MM.1S (cell line): ENCODE results near the gene SCAPER.

Experiments
- DNase-seq: peaks from one replicate; pipeline ENCODE4 v3.0.0-alpha.2; 2015
- H2AFZ ChIP-seq: fragments of 300-600 bp; sonication (generic); 2 replicates; pipeline ENCODE4 v1.6.0; 2016; ENCODE audit warnings: antibody characterized with exemption, low read length
- H3F3A ChIP-seq: fragments of 300-600 bp; sonication (generic); 2 replicates; pipeline ENCODE4 v1.6.1; 2016; ENCODE audit warnings: mild to moderate bottlenecking, antibody characterized with exemption, low read length, moderate library complexity, mixed read lengths; ENCODE audit not compliant: insufficient read depth
- H3K27ac ChIP-seq: fragments of 300-600 bp; sonication (generic); 2 replicates; pipeline ENCODE4 v1.5.1; 2016; ENCODE audit warnings: mild to moderate bottlenecking, low read length
- H3K27me3 ChIP-seq: fragments of 300-600 bp; sonication (generic); replicated peaks from 2 replicates; pipeline ENCODE4 v1.6.0; 2016; ENCODE audit warnings: low read length; ENCODE audit not compliant: insufficient read depth
- H3K36me3 ChIP-seq: fragments of 300-600 bp; sonication (generic); replicated peaks from 2 replicates; pipeline ENCODE4 v1.6.1; 2016; ENCODE audit warnings: mild to moderate bottlenecking, low read length, mixed read lengths; ENCODE audit not compliant: insufficient read depth
- H3K4me1 ChIP-seq: fragments of 300-600 bp; sonication (generic); 2 replicates; pipeline ENCODE4 v1.6.1; 2016; ENCODE audit warnings: low read length, mixed read lengths
- H3K4me2 ChIP-seq: fragments of 300-600 bp; sonication (generic); 2 replicates; pipeline ENCODE4 v1.6.0; 2016; ENCODE audit warnings: low read depth, low read length
- H3K4me3 ChIP-seq: fragments of 300-600 bp; sonication (generic); 2 replicates; pipeline ENCODE4 v1.5.1; 2016; ENCODE audit warnings: low read length, mixed read lengths
- H3K79me2 ChIP-seq: fragments of 300-600 bp; sonication (generic); 2 replicates; pipeline ENCODE4 v1.6.1; 2016; ENCODE audit warnings: mixed run types, low read length, mixed read lengths
- H3K9ac ChIP-seq: fragments of 300-600 bp; sonication (generic); 2 replicates; pipeline ENCODE4 v1.6.1; 2016; ENCODE audit warnings: low read length, mixed read lengths
- H3K9me2 ChIP-seq: fragments of 300-600 bp; sonication (generic); replicated peaks from 2 replicates; pipeline ENCODE4 v1.6.1; 2016; ENCODE audit warnings: mild to moderate bottlenecking, low read length, mixed read lengths; ENCODE audit not compliant: insufficient read depth
- H3K9me3 ChIP-seq: fragments of 300-600 bp; sonication (generic); replicated peaks from 2 replicates; pipeline ENCODE4 v1.6.1; 2016; ENCODE audit warnings: mild to moderate bottlenecking, low read length, mixed read lengths; ENCODE audit not compliant: insufficient read depth
- H4K20me1 ChIP-seq: fragments of 300-600 bp; sonication (generic); 2 replicates; pipeline ENCODE4 v1.6.1; 2016; ENCODE audit warnings: mild to moderate bottlenecking, low read length, moderate library complexity, mixed read lengths; ENCODE audit not compliant: insufficient read depth
- EZH2 ChIP-seq: fragments of 300-600 bp; sonication (generic); optimal IDR thresholded peaks from 2 replicates; pipeline ENCODE3; 2017; ENCODE audit warnings: low read depth, mild to moderate bottlenecking, antibody characterized with exemption, low read length, mixed read lengths
- EZH2phosphoT487 ChIP-seq: fragments of 300-600 bp; sonication (generic); IDR thresholded peaks from 2 replicates; pipeline ENCODE4 v1.6.1; 2018; ENCODE audit warnings: antibody characterized with exemption, low read length
- TF ChIP-seq, protein P1 (sequence below): fragments of 300-600 bp; sonication (generic); IDR thresholded peaks from 2 replicates; pipeline ENCODE4 v1.5.1; 2016; ENCODE audit warnings: antibody characterized with exemption, low read length, mixed read lengths

The SCAPER gene

DNA sequence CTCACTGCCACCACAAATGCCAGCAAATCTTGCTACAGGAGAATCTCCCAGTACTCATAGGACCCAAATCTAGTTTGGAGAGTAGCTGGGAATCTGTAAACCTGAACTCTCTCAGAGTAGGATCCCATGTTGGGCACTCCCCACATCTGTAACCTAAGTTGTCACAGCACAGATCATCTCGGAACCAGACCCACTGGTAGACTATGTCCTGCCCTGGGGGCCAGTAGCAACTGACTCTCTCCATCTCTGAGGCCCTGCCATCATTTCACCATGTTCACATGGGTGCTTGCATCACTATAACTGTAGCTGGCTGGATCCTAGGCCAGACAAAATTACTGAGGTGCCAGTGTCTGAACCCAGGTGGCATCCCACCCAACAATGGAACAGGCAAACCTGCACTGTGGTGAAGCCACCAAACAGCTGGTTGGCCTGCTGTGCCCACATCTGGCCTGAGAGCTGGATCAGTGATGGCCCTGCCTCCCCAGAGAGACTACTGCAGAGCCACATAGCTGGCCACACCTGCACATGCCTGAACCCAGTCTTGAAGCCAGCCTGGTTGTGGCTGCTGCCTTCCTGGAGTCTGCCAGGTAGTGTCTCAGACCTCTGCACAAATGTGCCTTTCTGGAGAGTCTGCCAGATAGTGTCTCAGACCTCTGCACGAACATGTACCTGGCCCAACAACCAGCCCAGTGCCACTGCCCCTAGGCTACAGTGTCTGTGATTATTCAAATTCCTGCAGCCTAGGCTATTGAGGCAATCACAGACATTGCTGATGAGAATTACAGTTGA, 486.6 kb downstream of the SCAPER start:
- Histone ChIP-seq H3K9me2 (no peaks in the 10 kb centered on the region), H3K9me3 (no peaks in the 10 kb centered on the region), H2AFZ (no peak overlapping the region), H3K4me1 (no peaks in the 10 kb centered on the region), H3K27me3 (no peaks in the 10 kb centered on the region), H3K9ac (no peak overlapping the region), H3K36me3 (no peaks in the 10 kb centered on the region), H3K27ac (no peak overlapping the region), H3K4me2 (no peak overlapping the region), H4K20me1 (no peaks in the 10 kb centered on the region), H3F3A (no peaks in the 10 kb centered on the region), H3K79me2 (no peaks in the 10 kb centered on the region), H3K4me3 (no peak overlapping the region)
- peak; percentile 21 for DNase-seq
- TF ChIP-seq EZH2 (no peak), EZH2phosphoT487 (no peak)
- TF ChIP-seq, protein P1, sequence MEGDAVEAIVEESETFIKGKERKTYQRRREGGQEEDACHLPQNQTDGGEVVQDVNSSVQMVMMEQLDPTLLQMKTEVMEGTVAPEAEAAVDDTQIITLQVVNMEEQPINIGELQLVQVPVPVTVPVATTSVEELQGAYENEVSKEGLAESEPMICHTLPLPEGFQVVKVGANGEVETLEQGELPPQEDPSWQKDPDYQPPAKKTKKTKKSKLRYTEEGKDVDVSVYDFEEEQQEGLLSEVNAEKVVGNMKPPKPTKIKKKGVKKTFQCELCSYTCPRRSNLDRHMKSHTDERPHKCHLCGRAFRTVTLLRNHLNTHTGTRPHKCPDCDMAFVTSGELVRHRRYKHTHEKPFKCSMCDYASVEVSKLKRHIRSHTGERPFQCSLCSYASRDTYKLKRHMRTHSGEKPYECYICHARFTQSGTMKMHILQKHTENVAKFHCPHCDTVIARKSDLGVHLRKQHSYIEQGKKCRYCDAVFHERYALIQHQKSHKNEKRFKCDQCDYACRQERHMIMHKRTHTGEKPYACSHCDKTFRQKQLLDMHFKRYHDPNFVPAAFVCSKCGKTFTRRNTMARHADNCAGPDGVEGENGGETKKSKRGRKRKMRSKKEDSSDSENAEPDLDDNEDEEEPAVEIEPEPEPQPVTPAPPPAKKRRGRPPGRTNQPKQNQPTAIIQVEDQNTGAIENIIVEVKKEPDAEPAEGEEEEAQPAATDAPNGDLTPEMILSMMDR: no peak

DNA sequence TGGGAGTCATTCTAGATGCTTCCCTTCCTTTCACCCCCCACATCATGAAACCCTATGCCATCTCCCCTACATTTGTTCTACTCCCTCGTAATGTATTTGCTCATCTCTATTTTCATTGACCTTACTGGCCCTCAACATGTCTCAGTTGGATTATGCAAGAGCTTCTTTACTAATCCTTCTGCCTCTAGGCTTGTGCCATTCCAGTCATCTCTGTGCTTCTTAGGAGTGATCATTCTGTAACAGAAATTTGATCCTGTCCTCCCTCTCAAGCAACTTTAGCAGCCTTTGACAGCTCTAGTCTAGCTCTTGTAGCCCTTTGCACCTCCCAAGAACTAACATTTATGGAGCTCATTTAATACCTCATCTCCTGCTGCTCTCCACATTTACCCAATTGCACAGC, 503.9 kb downstream of the SCAPER start:
- DNase-seq: no peak
- Histone ChIP-seq H3K4me3 (no peak overlapping the region), H3K4me1 (no peaks in the 10 kb centered on the region), H3K27ac (no peak overlapping the region), H3K9ac (no peak overlapping the region), H3K36me3 (no peaks in the 10 kb centered on the region), H3K4me2 (no peak overlapping the region), H2AFZ (no peak overlapping the region), H3F3A (no peaks in the 10 kb centered on the region), H3K9me3 (no peaks in the 10 kb centered on the region), H3K9me2 (no peaks in the 10 kb centered on the region), H3K27me3 (no peaks in the 10 kb centered on the region), H4K20me1 (no peaks in the 10 kb centered on the region), H3K79me2 (no peaks in the 10 kb centered on the region)
- TF ChIP-seq EZH2 (no peak), EZH2phosphoT487 (no peak)
- TF ChIP-seq, protein P1: no peak

DNA sequence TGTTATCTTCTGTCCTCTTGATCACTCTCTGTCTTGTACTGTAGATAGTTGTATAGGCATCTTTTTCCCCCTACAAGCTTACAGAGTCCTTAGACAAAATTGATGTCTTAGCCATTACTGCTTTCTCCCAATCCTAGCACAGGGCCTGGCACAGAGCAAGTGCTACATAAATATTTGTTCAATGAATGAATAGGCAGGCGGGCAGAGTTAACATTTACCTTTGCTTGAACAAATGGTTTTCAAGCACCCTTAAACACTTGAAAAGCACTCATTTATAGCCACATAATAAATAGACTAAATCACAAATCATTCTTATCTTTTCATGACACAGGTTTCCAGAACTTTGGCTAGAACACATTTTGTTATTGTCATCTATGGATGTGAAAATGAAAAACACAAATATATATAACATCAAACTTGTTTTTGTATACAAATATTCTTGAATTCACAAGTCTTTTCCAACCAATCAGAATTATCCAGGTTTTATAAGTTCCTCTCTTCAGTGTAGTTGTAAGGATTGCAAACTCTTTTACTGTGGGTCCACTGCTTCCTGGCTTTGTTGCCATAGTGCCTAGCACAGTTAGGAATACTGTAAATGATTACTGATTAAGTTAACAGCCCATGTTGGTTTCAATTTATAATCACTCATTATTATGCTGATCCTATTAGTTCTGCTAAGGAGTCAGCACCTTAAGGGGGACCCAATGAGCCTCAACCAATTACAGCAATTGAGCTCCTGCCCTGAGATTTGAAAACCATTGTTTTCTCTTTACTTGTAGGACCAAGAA, 506.6 kb downstream of the SCAPER start:
- no peak for TF ChIP-seq EZH2
- TF ChIP-seq, protein P1: no peak
- no peak for TF ChIP-seq EZH2phosphoT487

More for the DNA sequence above, 506.6 kb downstream of the SCAPER start:
- Histone ChIP-seq H4K20me1 (no peaks in the 10 kb centered on the region), H3K4me3 (no peak overlapping the region), H3K4me2 (no peak overlapping the region), H3K27ac (no peak overlapping the region), H3K9ac (no peak overlapping the region), H3K9me2 (no peaks in the 10 kb centered on the region), H3K36me3 (no peaks in the 10 kb centered on the region), H3K27me3 (no peaks in the 10 kb centered on the region), H3K4me1 (no peaks in the 10 kb centered on the region), H3K79me2 (no peaks in the 10 kb centered on the region), H3K9me3 (no peaks in the 10 kb centered on the region), H2AFZ (no peak overlapping the region), H3F3A (no peaks in the 10 kb centered on the region)
- no peak for DNase-seq
